Hippocampal formation (tissue), 2 donors: ENCODE results near the gene C12orf56.
A peak's percentile ranks its signal among the peaks of the same experiment; 100 is the strongest.
"Not testable (repeated sequence)": the region's sequence is repeated elsewhere in the genome, so short reads cannot be mapped to it uniquely, and the experiment has no call there.

Experiments
- DNase-seq, 2 donors: peaks; one replicate each; lab custom pipeline; 2025; lab: John Stamatoyannopoulos, UW

Gene C12orf56

DNA sequence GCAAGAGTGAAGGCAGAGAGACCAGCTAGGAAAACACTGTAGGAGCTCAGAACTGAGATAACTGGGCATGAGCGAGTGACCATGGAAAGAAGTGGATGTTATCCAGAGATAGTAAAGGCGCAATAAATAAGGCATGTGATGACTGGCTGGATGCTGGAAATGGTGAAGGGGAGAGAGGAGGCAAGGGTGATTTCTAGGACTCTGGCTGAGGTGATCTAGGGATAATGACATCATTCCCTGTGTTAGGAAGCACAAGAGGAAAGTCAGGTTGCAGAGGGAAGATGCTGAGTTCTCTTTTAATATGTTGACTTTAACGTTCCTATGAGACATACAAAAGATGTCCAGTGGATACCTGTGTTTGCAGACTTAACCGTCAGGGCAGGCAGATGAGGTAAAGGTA lies 78.7 kb downstream of the C12orf56 start:
- no peak for DNase-seq

DNA sequence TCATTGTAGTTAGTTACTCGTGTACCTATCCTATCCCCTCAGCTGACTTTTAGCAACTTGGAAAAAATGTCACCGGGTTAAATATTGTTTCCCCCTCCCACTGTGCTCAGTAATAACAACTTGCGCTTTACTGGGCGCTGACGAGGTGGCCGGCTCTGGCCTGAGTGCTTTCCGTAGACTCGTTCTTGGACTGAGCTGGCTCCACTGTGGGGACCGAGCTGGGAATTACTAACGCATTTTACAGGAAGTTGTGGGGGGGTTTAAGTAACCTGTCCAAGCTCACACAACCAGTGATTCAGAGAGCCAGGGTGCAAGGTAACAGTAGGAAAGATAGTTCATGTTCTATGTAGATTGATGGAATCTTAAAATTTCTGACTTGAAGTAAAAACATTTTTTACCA lies 86.0 kb downstream of the C12orf56 start:
- no peak for DNase-seq

DNA sequence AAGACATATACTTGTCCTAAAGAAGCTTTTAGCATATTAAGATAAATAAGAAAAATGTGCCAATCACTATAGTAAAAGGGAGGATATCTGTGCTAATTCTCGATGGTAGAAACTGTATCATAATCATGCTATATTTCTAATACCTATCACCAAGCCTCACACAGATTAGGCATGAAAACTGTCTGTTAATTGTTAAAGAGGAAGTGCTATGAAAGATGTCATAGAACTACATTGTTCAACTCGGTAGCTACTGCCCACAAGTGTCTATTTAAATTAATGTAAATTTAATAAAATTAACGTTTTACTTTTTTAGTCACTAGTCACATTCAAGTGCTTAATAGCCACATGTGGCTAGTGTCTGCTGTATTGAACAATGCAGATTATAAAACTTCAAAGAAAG lies 90.9 kb downstream of the C12orf56 start:
- no peak for DNase-seq

DNA sequence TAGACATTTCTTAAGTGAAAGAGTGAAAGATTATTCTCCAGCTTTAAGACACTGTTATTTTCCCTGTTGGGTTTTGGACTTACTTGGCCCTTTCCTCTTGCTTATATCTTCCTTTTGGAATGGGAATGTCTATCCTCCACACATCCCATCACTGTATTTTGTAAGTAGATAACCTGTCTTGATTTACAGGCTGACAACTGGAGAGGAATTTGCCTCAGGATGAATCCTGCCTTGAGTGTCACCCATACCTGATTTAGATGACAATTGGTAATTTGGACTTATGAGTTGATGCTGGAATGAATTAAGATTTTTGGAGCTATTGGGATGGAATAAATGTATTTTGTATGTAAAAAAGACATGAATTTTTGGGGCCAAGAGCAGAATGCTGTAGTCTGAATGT lies 94.3 kb downstream of the C12orf56 start:
- no peak for DNase-seq

DNA sequence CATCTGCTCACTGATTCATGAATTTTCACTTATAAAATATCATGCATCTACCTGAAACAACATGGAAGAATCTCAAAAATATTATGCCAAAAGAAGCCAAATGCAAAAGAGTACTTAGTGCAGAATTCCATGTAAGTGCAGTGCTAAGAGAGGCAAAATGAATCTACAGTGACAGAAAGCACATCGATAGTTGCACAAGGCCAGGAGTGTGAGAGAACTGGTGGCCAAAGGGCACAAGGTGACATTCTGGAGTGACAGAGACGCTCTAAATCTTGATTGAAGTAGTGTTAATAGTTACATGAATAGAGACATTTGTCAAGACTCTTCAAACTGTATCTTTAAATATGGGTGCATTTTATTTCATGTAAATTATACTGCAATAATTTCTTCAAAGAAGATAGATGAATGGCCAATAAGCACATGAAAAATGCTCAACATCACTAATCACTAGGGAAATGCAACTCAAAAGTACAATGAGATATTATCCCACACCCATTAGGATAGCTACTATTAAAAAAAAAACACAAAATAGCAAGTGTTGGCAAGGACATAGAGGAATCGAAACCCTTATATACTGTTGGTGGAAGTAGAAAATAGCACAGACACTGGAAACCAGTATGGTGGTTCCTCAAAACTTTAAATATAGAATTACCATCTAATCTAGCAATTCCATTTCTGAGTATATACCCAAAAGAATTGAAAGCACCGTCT lies 96.7 kb downstream of the C12orf56 start:
- no peak for DNase-seq

DNA sequence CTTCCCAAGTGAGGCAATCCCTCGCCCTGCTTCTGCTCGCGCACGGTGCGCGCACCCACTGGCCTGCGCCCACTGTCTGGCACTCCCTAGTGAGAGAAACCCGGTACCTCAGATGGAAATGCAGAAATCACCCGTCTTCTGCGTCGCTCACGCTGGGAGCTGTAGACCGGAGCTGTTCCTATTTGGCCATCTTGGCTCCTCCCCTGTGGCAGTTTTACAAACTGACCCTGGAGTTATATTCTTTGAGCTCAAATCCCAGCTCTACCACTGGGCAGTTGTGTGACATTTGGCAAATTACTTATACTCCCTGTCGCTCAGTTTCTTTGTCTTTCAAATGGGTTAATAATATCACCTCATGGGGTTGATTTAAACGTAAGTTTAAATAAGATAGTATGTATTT lies 97.4 kb downstream of the C12orf56 start:
- DNase-seq, result not testable (repeated sequence)

DNA sequence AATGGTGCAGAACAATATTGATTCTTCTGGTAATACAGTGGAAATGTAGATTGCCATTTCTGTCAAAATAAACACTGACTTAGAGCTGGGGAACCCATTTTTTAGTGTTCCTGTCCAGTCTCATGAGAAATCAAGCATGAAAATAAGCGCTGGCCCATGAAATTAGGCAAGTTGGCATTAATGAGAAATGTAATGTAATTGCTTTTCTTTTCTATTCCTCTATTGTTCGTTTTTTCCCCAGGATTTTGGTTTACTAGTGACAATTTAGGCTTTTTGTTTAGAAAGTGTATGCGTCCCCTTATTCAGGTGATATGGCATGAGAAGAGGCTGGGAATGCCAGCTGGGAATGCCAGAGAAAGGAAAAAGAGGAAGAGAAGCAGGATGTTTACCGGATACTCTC lies 104.0 kb downstream of the C12orf56 start:
- DNase-seq, result no peak

DNA sequence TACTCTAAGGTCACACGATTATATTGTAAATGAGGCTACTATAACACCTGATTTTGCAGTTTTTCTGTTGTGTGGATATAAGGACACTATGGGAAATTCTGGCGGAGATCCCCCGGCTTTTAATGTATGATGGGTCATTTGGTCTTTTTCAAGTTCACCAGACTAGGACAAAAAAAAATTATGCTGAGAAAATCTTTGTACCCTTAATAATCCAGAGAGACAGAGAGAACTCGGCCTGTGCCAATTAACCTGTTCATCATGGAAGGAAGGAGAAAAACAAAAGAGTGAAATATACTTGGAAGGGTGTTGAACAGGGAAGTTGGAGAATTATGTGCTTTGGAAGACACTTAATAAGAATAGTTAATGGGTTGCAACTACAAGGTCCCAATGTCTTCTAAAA lies 106.3 kb downstream of the C12orf56 start:
- no peak for DNase-seq

DNA sequence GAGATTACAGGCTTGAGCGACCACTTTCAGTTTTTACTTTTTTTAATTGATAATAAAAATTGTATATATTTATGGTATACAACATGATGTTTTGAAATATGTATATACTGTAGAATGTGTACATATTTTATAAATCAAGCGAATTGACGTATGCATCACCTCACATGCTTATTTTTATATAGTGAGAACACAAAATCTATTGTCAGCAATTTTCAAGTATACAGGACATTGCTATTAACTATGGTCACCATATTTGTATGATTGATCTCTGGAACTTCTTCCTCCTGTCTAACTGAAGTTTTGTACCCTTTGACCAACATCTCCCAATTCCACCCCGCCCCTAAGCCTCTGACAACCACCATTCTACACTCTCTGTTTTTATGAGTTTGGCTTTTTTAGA lies 112.1 kb downstream of the C12orf56 start:
- no peak for DNase-seq

DNA sequence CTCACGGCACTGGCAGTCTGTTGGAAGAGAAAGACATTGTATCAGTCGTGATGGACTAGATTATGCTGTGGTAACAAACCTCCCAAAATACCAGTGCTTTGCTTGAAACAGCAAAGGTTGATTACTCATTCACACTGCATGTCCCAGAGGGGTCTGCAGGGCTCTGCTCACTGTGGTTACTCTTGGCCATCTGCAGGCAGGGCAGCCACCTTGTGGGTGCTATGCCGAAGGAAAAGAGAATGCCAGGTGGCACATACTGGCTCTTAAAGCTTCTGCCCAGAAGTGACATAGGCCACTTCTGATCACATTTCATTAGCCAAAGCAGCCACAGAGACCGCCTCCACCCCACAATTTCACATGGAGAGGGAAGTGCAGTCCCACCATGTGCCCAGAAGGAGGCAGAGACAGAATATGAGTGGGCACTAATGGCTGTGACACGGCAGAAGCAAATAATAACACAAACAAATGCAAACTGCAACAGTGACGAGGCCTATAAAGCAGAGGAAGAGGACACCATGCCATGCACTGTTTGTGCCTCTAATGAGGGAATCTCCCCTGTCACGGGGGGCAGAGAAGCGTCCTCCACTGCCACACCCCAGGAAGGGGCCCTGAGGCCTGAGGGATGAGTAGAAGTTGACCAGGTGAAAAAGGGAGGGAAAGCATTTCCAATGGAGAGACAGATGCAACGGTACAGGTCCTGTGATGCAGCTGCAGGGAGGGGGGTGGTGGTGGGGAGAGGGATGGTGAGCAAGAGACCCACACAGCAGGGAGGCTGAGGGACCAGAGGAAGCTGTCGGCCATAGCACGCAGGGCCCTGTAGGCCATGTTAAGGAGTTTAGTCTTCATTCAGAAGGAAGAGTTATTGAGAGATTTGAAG lies 116.8 kb downstream of the C12orf56 start:
- no peak for DNase-seq

DNA sequence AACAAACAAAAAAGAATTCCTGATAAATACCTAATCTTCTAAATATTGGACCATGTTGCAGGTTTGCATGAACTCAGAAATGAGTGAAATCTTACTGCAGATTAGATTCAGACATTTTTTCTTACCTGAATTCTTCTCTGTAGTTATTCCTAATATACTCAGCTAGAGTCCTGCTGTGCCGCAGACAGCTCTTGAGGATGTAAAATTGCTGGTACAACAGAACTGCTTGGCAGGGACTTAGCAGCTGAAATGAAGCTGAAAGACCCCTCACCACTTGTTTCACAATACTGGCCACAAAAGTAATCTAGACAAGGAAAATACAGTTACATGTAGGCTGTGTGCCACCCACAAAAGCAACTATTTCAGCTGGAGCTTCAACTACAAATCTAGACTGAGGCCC lies 120.1 kb downstream of the C12orf56 start:
- no peak for DNase-seq

DNA sequence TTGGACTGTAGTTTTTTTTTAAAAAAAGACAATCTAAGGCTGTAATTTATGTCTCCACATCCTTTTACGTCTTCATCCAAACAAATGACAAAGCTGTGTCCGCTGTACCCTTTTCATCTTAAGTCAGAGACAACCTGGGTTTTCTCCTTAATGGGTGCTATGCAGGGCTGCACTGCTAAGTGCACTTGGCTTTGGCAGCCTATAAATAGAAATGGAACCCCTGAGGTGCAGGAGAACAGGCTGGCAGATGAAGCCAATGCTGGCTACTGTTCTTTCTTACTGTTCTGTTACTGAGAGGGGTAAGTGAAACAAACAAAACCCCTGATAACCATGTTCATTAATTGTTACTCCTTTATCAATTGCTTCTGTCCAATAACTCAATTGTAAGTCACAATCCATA lies 121.4 kb downstream of the C12orf56 start:
- DNase-seq, result no peak

DNA sequence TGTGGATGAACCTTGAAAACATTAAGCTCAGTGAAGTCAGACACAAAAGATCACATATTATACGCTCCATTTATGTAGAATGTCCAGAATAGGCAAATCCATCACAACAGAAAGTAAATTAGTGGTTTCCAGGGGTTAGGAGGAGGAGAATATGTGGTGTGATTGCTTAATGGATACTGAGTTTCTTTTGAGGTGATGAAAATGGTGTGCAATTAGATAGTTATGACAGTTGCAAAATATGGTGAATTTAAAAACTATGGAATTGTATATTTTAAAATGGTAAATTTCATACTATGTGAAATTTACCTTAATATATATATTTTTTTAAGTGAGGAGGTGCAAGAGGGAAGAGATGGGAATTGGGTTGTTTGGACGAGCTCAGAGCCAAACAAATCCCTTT lies 122.1 kb downstream of the C12orf56 start:
- DNase-seq, result no peak

DNA sequence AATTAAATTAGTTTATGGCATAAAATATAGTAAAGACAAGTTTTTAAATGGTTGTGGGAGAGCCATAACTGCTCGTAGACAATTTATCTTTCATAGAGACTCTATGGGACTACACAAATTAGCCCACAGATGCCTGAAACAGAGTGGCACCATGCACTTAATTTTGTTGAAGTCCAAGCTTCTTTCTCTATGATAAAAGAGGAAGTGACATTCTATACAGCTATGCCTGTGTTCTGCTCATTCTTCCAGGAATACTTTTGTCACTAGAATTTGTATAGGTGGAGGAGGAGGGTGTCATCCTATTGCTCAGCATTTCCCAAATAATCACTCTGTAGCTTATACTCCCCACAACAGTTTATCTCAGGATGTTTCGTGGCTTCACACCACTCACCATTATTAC lies 124.7 kb downstream of the C12orf56 start:
- DNase-seq, result no peak

DNA sequence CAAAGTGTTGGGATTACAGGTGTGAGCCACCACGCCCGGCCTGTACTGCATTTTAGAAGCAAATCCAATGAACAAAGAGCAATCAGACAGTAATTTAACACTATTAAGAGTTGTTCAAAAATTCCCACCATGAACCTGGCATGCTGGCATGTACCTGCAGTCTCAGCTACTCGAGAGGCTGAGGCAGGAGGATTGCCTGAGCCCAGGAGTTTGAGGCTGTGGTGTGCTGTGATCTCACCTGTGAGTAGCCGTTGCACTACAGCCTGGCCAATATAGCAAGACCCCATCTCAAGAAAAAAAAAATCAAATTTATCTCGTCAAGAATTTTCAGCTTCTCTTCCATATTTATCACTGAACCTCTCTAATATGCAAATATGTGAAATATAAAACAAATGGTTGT lies 128.7 kb downstream of the C12orf56 start:
- DNase-seq, result no peak

DNA sequence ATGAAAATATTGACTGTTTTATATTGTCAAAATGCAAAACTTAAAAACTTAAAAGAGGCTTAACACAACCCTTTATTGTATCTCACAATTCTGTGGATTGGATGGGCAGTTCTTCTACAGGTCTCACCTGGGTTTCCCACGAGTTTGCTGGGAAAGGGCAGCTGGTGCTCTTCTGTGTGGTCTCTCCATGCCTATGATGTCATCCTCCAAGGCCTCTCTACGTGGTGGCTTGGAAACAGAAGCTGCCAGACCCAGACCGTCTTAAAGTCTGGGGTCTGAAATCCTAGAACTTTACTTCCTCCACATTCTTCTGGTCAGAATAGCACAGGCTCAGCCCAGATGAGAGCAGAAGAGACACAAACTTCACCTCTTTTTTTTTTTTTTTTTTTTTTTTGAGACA lies 132.0 kb downstream of the C12orf56 start:
- no peak for DNase-seq

DNA sequence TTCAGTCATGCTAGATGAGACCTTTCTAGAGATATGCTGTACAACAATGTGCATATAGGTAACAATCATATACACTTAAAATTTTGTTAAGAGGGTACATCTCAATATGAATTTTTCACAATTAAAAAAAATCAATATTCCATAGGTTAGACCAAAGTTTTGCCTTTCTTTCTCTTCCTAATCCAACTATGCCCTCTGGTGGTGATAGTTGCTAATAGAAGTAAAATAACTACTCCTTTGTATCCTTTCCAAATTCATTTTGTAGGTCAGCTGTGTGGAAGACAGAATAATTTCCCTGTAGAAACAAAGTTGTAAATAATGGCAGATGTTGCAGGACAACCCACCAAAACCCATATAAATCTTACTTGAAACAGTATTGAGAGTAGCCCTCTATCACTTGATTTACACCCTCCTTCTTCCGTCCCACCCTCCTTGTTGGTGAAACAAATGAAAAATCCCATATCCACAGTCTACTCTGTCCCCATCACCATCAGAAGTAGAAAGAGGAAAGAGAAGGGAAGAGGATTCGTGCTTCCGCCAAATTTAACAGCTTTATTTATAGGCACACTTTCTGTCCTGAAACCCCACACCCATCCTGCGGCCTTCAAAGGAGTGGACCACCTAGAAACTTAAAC lies 134.3 kb downstream of the C12orf56 start:
- peak in 1 of 2 donors; percentile 83 for DNase-seq

DNA sequence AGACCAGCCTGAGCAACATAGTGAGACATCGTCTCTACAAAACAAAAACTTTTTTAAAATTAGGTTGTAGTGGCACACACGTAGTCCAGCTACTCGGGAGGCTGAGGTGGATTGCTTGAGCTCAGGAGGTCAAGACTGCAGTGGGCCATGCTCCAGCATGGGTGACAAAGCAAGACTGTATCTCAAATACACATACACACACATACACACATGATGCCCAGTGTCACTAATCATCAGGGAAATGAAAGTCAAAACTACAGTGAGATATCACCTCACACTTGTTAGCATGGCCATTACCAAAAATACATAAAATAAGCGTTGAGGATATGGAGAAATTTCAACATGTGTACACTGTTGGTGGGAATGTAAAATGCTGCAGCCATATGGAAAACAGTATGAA lies 135.3 kb downstream of the C12orf56 start:
- DNase-seq, result no peak

DNA sequence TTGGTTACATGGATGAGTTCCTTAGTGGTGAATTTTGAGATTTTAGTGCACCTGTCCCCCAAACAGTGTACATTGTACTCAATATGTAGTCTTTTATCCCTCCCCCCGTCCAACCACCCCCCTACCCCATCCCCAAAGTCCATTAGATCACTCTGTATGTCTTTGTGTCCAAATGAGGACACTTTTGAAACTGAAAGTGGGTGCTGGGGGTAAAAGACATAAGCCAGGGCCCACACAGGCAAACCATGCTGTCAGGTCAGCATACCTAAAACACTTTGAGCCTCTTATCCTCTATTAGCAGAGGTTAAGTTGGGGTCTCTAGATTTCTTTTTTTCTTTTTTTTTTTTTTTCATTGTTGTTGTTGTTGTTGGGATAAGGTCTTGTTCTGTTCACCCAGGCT lies 137.2 kb downstream of the C12orf56 start:
- no peak for DNase-seq

DNA sequence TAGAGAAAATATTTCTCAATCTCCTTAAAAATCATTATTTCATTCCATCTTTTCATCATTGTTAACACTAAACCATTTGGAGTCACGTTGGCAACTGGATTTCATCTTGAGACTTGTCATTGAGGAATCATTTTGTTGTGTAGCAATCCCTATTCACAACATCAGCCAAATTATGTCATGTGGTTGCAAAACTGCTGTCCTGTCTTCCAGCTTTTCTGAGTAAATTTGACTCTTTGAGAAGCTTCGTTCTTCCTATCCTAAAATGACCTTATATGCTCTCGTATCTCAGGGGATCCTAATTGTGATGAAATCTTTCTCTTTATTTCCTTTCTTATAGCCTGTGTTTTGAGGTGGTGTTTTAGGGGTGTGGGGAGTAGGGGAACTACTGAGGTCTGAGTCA lies 137.9 kb downstream of the C12orf56 start:
- no peak for DNase-seq

DNA sequence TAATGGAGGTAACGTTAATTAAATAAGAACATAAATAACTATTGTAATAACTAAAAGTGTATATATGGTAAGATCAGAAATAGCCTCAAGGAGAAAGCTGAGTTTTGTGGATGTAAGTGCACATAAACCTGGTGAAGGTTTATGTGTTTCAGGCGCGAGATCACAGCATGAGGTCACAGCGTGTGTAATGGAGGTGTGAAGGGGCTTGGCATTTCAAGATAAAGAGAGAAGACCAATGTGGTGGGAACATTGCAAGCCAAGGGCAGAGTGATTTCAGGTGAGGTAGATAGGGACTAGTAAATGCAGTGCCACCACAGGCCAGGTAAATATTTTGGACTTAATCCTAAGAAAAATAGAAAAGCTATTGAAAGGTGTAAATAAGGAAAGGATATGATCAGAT lies 146.7 kb downstream of the C12orf56 start:
- DNase-seq, result no peak

DNA sequence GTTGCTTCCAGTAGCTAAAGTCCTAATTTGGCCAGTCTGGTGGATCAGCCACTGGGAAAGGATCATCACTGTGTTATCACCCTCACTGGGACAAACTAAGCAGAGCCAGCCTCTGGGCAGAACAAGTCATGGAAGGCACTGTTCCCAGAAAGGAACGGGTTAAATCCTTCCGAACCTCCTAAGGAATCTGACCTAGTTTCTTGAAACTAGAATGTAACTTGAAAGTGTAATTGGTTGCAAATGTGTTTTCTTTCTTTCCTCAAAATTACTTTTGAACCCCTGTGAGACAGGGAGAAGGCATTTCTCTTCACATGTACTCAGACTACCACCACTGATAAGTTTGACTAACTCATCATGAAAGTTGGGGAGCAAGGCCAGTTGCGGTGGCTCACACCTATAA lies 149.8 kb downstream of the C12orf56 start:
- no peak for DNase-seq

DNA sequence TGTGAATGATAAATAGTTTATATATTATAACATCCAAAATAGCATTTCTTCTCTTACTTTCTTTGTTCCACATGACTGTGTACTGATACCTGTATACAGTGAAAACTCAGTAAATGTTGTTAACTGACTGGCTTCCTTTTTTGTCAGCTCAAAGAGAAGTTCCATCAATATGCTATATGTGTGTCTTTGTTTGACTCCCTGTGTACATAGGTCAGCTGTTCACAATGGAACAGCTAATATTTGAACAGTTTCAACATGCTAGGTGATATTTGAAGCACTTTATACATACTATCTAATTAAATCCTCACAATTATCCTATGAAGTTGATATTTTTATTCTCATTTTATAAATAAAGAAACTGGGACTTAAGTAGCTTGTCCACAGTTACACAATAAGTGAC lies 153.2 kb downstream of the C12orf56 start:
- no peak for DNase-seq
